ENCODE data around the gene SUSD6. TPM values are rescaled to one million over a fixed set of nuclear protein-coding genes. Genes with fewer than 3 reads are reported as not detected.

Gene SUSD6
- total RNA-seq, 1 experiment from 2014 or later, result 24.1 TPM

DNA sequence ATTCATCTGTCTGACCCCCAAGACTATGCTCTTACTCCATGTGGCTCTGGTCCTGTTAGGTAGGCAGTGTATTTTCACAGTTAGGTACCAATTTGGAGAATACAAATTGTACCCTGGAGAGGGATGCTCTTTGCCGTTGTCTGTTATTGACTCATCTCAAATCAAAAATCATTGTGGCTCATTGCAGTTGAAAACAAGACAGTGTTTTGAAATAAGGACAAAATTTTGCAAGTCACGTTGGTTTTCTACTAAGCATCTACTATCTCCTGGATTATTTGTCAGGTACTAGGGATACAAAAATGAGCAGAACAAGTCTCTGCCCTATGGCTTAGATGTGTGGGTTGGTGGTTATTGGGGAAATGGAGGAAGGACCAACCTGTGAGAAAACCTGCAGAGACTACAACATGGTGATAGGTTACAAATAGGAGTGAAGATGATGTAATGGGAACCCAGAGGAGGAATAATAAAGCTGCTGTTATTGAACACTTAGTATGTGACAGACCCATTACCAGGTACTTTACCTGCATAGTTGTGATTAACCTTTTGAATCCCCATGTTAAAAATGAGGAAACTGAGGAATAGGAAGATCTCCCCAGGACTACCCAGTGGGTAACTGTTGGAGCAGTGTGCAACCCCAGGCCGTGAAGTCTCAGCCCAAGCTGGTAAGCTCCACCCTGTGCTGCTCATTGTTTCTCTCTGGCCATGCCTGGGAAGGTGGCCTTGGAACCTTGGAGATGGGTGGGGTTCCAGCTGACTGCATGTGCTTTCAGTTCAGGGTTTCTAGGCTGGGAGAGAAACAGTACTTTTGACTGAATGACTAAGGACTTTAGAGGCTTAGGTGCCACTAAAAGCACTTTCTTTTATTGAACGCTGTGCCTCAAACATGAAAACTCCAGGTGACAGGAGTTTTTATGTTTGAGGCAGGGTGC is 82.7 kb downstream of the SUSD6 start:
- intact Hi-C loops (cut with micrococcal nuclease; ENCODE audit: unreplicated experiment), result loop anchor here (2.0 kb wide), 1 partner anchor 35 kb away; no protein-coding TSS in a partner anchor
- H3F3A ChIP-seq (ENCODE audit: insufficient read depth, low read depth), result no peaks in the 10 kb centered on the region
- H3K4me2 ChIP-seq, result no peak overlapping the region
- H3K79me2 ChIP-seq (ENCODE audit: low read depth), result no peaks in the 10 kb centered on the region
- H2AFZ ChIP-seq, result no peak overlapping the region
- H3K9me2 ChIP-seq (ENCODE audit: insufficient read depth), result no peaks in the 10 kb centered on the region
- CTCF ChIA-PET, result interaction anchor here (0.7 kb wide), 1 partner anchor 13 kb away, joined by 3 read pairs; no protein-coding TSS in a partner anchor
- TF ChIP-seq, protein P1, sequence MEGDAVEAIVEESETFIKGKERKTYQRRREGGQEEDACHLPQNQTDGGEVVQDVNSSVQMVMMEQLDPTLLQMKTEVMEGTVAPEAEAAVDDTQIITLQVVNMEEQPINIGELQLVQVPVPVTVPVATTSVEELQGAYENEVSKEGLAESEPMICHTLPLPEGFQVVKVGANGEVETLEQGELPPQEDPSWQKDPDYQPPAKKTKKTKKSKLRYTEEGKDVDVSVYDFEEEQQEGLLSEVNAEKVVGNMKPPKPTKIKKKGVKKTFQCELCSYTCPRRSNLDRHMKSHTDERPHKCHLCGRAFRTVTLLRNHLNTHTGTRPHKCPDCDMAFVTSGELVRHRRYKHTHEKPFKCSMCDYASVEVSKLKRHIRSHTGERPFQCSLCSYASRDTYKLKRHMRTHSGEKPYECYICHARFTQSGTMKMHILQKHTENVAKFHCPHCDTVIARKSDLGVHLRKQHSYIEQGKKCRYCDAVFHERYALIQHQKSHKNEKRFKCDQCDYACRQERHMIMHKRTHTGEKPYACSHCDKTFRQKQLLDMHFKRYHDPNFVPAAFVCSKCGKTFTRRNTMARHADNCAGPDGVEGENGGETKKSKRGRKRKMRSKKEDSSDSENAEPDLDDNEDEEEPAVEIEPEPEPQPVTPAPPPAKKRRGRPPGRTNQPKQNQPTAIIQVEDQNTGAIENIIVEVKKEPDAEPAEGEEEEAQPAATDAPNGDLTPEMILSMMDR (conservative IDR thresholded peaks at IDR 0.05), result no peak
- TF ChIP-seq EZH2 (IDR thresholded peaks at IDR 0.05; ENCODE audit: low read depth), result no peak
- no peak overlapping the region for H3K4me3 ChIP-seq
- POLR2A ChIA-PET (ENCODE audit: unreplicated experiment), result no interaction called here
- H3K27me3 ChIP-seq (ENCODE audit: insufficient read depth, low read depth), result no peaks in the 10 kb centered on the region
- peak in 1 of 2 experiments; percentile 65 for DNase-seq
- H3K9me3 ChIP-seq (ENCODE audit: insufficient read depth, low read depth), result no peaks in the 10 kb centered on the region
- no TSS peak for BruUV-seq (replicated peaks)
- H3K27ac ChIP-seq, result no peak overlapping the region
- peaks cover 8% of the 10 kb centered on the region for H3K4me1 ChIP-seq (replicated peaks; ENCODE audit: insufficient read depth)
- H4K20me1 ChIP-seq (ENCODE audit: insufficient read depth), result no peaks in the 10 kb centered on the region
- no peaks in the 10 kb centered on the region for H3K36me3 ChIP-seq (ENCODE audit: low read depth)

DNA sequence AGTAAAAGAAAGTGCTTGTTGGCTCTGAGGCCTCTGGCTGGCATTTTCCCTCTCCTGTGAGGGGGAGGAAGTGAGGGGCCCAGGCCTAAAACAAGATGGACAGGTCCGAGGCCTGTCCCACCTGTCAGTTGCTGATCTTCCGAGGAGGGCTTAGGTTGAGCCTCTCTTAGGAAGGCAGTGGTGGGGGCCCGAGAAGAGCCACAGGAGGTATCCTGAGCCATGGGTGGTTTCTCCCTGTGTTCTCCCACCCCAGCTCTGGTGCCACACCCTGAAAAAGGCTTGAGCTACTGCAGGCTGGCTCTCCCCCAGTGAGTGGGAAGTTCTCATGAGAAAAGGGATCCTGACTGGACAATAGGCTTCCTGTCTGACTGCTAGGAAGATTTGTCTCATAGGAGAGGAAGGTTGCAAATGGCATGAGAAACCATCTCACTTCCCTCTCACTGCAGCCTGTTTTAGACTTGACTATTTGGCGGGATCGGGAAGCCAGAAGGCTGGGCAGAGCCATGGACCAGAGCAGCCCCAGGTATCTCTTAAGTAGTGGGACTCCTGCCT is 83.4 kb downstream of the SUSD6 start:
- no peaks in the 10 kb centered on the region for H3K9me2 ChIP-seq (ENCODE audit: insufficient read depth)
- POLR2A ChIA-PET (ENCODE audit: unreplicated experiment), result no interaction called here
- peaks cover 8% of the 10 kb centered on the region for H3K4me1 ChIP-seq (replicated peaks; ENCODE audit: insufficient read depth)
- no peaks in the 10 kb centered on the region for H3K36me3 ChIP-seq (ENCODE audit: low read depth)
- intact Hi-C loops (cut with micrococcal nuclease; ENCODE audit: unreplicated experiment), result loop anchor here (2.0 kb wide), 1 partner anchor 36 kb away; no protein-coding TSS in a partner anchor
- CTCF ChIA-PET, result interaction anchor here (0.7 kb wide), 1 partner anchor 12 kb away, joined by 3 read pairs; no protein-coding TSS in a partner anchor
- BruUV-seq (replicated peaks), result TSS peak; percentile 19
- no peak overlapping the region for H3K4me2 ChIP-seq
- TF ChIP-seq, protein P1 (conservative IDR thresholded peaks at IDR 0.05), result no peak
- TF ChIP-seq EZH2 (IDR thresholded peaks at IDR 0.05; ENCODE audit: low read depth), result no peak
- H3K4me3 ChIP-seq, result no peak overlapping the region
- H3F3A ChIP-seq (ENCODE audit: insufficient read depth, low read depth), result no peaks in the 10 kb centered on the region
- no peak overlapping the region for H3K27ac ChIP-seq
- H3K27me3 ChIP-seq (ENCODE audit: insufficient read depth, low read depth), result no peaks in the 10 kb centered on the region
- H2AFZ ChIP-seq, result no peak overlapping the region
- H3K79me2 ChIP-seq (ENCODE audit: low read depth), result no peaks in the 10 kb centered on the region
- no peaks in the 10 kb centered on the region for H4K20me1 ChIP-seq (ENCODE audit: insufficient read depth)
- H3K9me3 ChIP-seq (ENCODE audit: insufficient read depth, low read depth), result no peaks in the 10 kb centered on the region
- DNase-seq, result peak in 1 of 2 experiments; percentile 17

DNA sequence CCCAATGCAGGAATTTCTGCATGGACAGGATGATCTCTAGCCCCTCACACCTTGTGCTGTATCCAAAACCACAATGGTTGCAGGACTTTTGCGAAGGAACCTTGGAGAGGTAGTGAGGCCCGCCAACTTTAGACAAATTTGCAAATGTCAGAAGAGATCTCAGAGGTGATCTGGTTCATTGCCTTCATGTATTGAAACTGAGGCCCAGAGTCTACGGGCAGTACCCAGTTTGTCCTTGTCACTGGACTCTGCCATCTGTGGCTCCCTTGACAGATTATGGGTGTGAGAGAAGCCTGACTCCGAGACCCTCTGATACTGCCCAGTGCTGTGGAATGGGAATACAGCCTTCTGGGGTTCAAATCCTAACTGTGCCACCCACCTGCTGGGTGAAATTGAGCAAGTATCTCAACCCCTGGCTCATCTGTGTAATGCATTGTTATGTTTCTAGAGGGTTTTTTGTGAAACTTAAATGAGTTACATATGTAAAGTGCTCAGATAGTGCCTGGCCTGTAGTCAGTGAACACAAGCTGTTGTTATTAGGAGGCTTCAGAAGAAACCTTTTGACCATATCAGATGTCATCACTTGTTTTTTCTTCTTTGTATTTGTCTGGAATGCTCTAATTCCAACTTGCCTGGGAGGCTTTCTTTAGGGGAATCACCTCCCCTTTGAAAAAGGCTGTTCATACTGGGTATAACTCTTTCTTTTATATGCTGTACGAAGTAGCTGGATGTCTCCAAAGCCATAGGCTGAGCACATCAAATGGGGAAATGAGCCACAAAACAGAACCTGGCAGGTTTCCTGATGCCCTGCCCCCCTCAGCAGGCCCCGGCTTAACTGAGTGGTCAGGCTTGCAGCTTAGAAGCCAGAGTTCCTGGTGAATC is 84.2 kb downstream of the SUSD6 start:
- H3K36me3 ChIP-seq (ENCODE audit: low read depth), result no peaks in the 10 kb centered on the region
- no peaks in the 10 kb centered on the region for H3K27me3 ChIP-seq (ENCODE audit: insufficient read depth, low read depth)
- intact Hi-C loops (cut with micrococcal nuclease; ENCODE audit: unreplicated experiment), result loop anchor here (2.0 kb wide), 1 partner anchor 37 kb away; no protein-coding TSS in a partner anchor
- TF ChIP-seq, protein P1 (conservative IDR thresholded peaks at IDR 0.05), result no peak
- no peak for TF ChIP-seq EZH2 (IDR thresholded peaks at IDR 0.05; ENCODE audit: low read depth)
- no peak overlapping the region for H3K27ac ChIP-seq
- H3K4me1 ChIP-seq (replicated peaks; ENCODE audit: insufficient read depth), result peaks cover 8% of the 10 kb centered on the region
- H3F3A ChIP-seq (ENCODE audit: insufficient read depth, low read depth), result no peaks in the 10 kb centered on the region
- ChIA-PET POLR2A (ENCODE audit: unreplicated experiment) (no interaction called here), CTCF (no interaction called here)
- H2AFZ ChIP-seq, result no peak overlapping the region
- H3K4me3 ChIP-seq, result no peak overlapping the region
- no peaks in the 10 kb centered on the region for H3K9me3 ChIP-seq (ENCODE audit: insufficient read depth, low read depth)
- no TSS peak for BruUV-seq (replicated peaks)
- H4K20me1 ChIP-seq (ENCODE audit: insufficient read depth), result no peaks in the 10 kb centered on the region
- no peak overlapping the region for H3K4me2 ChIP-seq
- H3K9me2 ChIP-seq (ENCODE audit: insufficient read depth), result no peaks in the 10 kb centered on the region
- peak in 1 of 2 experiments; percentile 29 for DNase-seq
- no peaks in the 10 kb centered on the region for H3K79me2 ChIP-seq (ENCODE audit: low read depth)

Data from PC-9 (cell line).